ENCODE data around the gene CERCAM. TPM values are rescaled to one million over a fixed set of nuclear protein-coding genes. Genes with fewer than 3 reads are reported as not detected.

Gene CERCAM
- total and polyA plus RNA-seq, 2 of the 4 experiments (the other 2 are of a cell fraction), result 15.1 to 118 TPM

- H2BK15ac ChIP-seq (ENCODE audit: low read depth, low read length), result no peak overlapping the region
- H3K9me1 ChIP-seq (ENCODE audit: insufficient read depth, low read length), result no peaks in the 10 kb centered on the region
- peak overlapping the region; percentile 87 for H2AK9ac ChIP-seq (replicated peaks; ENCODE audit: low read depth, low read length, poor library complexity)
- POLR2A ChIA-PET (ENCODE audit: unreplicated experiment), result interaction anchor here (0.5 kb wide), 1 partner anchor 26 kb away, joined by 3 read pairs; no protein-coding TSS in a partner anchor
- TF ChIP-seq RFX5 (IDR thresholded peaks at IDR 0.05; ENCODE audit: low read depth, low read length) (no peak), POLR2A (IDR thresholded peaks at IDR 0.05; ENCODE audit: low read depth, low read length) (no peak), USF2 (IDR thresholded peaks at IDR 0.05; ENCODE audit: low read depth, low read length) (no peak), CEBPB (IDR thresholded peaks at IDR 0.05; ENCODE audit: low read depth, low read length) (no peak), SMC3 (IDR thresholded peaks at IDR 0.05; ENCODE audit: low read depth, low read length) (no peak), MXI1 (IDR thresholded peaks at IDR 0.05; ENCODE audit: borderline replicate concordance, low read depth, low read length) (no peak), RCOR1 (IDR thresholded peaks at IDR 0.05; ENCODE audit: insufficient replicate concordance, low read length) (no peak), MAZ (IDR thresholded peaks at IDR 0.05; ENCODE audit: borderline replicate concordance, low read depth, low read length) (no peak), ELK1 (IDR thresholded peaks at IDR 0.05; ENCODE audit: borderline replicate concordance, low read depth, low read length) (no peak), CTCF (conservative IDR thresholded peaks at IDR 0.05; ENCODE audit: low read depth, low read length) (no peak), BHLHE40 (IDR thresholded peaks at IDR 0.05; ENCODE audit: low read depth, low read length) (no peak)
- peak overlapping the region; percentile 26 for H3K9ac ChIP-seq (ENCODE audit: low read depth, low read length)
- DNase-seq, result no peak
- H3K23ac ChIP-seq (ENCODE audit: low read depth, low read length), result peak overlapping the region; percentile 80
- peak overlapping the region in 1 of 2 experiments; percentile 25; a peak in 1 of 4 replicates for H4K8ac ChIP-seq (ENCODE audit: low read depth in 2 of 2, low read length in 2 of 2)
- no peak overlapping the region for H2BK20ac ChIP-seq (ENCODE audit: low read depth, low read length)
- no peaks in the 10 kb centered on the region for H3K9me3 ChIP-seq (ENCODE audit: control insufficient read depth, insufficient read depth, low read length)
- peak overlapping the region; percentile 74 for H3K4me3 ChIP-seq (ENCODE audit: insufficient read depth, low read depth, low read length)
- H3K4me1 ChIP-seq (ENCODE audit: control insufficient read depth, insufficient read depth, low read length), result peaks cover 6% of the 10 kb centered on the region; the same call in 1 of the 2 replicates
- intact Hi-C loops (cut with micrococcal nuclease), result no loop called here
- no peak overlapping the region for H4K91ac ChIP-seq (ENCODE audit: insufficient read depth, low read depth, low read length)
- WGBS, 2 experiments (ENCODE audit: extremely low coverage in 2 of 2, insufficient read length in 1 of 2), result 22% methylated on average over 6 of the region's 14 CpGs; no CpG with 5 or more reads in 1 of the 2 experiments
- no peak overlapping the region for H4K5ac ChIP-seq (ENCODE audit: low read depth, low read length)
- dilution Hi-C loops (cut with HindIII; ENCODE audit: low sequenced_read_pairs, unreplicated experiment), result no loop called here
- in situ Hi-C loops (cut with MboI; ENCODE audit: low sequenced_read_pairs), result no loop called here
- peak overlapping the region; percentile 73 for H3K4me2 ChIP-seq (ENCODE audit: low read depth, low read length)
- 0 out of 2 replicates have a peak, but pooled peaks cover 4% of the 10 kb centered on the region for H4K20me1 ChIP-seq (ENCODE audit: insufficient read depth, low read length)
- peak overlapping the region; percentile 91 for H2AFZ ChIP-seq (replicated peaks; ENCODE audit: low read length, poor library complexity)
- CTCF ChIA-PET, result interaction anchor here (0.6 kb wide), 1 partner anchor 28 kb away, joined by 3 read pairs; no protein-coding TSS in a partner anchor
- H3K14ac ChIP-seq (replicated peaks; ENCODE audit: low read depth, low read length), result peak overlapping the region; percentile 52
- no peaks in the 10 kb centered on the region for H3K27me3 ChIP-seq (ENCODE audit: control insufficient read depth, insufficient read depth, low read length)
- no peak overlapping the region for H2AK5ac ChIP-seq (ENCODE audit: low read depth, low read length)
- no TSS peak for BruUV-seq (replicated peaks)
- no peak overlapping the region for H2BK120ac ChIP-seq (ENCODE audit: low read depth, low read length)
- H3K4ac ChIP-seq (ENCODE audit: low read depth, low read length), result peak overlapping the region; percentile 29; the same call in 1 of the 2 replicates
- no peak overlapping the region for H3K56ac ChIP-seq (ENCODE audit: extremely low read depth, insufficient read depth, low read length)
- ATAC-seq (ENCODE audit: low read depth), result no peak
- H2BK5ac ChIP-seq (ENCODE audit: low read depth, low read length, poor library complexity, severe bottlenecking), result no peak overlapping the region
- no peak overlapping the region for H3K18ac ChIP-seq (ENCODE audit: low read depth, low read length)
- no peak overlapping the region; the same call in 1 of the 2 replicates for H3K27ac ChIP-seq (ENCODE audit: insufficient read depth, low read length)
- H3K36me3 ChIP-seq (ENCODE audit: control insufficient read depth, insufficient read depth, low read length), result peaks cover 19% of the 10 kb centered on the region
- peaks cover 13 to 28% of the 10 kb centered on the region in 2 experiments for H3K79me1 ChIP-seq (ENCODE audit: low read depth in 1 of 2, low read length in 2 of 2)
Observed at GRCh38 chr9:128457207-128457606, 36.5 kb downstream of the CERCAM start.

Measured in IMR-90 (cell line).